A673 (cell line): ENCODE data around the gene METTL25B.

Source experiments
- EZH2 ChIP-seq: fragments of 200-600 bp; sonication (generic); IDR thresholded peaks from 2 replicates; pipeline ENCODE4 v1.6.1; 2017; ENCODE audit warnings: borderline replicate concordance, low read depth, mild to moderate bottlenecking, mixed read lengths, antibody characterized with exemption, low read length; ENCODE audit not compliant: poor library complexity, severe bottlenecking
- TF ChIP-seq, protein P1 (sequence below): fragments of 300-800, 200-600 bp; sonication (generic); conservative IDR thresholded peaks from 2 replicates; pipeline ENCODE4 v1.5.1; 2017; ENCODE audit warnings: low read depth, mild to moderate bottlenecking, antibody characterized with exemption, low read length, moderate library complexity, mixed read lengths

- TF ChIP-seq, protein P1, sequence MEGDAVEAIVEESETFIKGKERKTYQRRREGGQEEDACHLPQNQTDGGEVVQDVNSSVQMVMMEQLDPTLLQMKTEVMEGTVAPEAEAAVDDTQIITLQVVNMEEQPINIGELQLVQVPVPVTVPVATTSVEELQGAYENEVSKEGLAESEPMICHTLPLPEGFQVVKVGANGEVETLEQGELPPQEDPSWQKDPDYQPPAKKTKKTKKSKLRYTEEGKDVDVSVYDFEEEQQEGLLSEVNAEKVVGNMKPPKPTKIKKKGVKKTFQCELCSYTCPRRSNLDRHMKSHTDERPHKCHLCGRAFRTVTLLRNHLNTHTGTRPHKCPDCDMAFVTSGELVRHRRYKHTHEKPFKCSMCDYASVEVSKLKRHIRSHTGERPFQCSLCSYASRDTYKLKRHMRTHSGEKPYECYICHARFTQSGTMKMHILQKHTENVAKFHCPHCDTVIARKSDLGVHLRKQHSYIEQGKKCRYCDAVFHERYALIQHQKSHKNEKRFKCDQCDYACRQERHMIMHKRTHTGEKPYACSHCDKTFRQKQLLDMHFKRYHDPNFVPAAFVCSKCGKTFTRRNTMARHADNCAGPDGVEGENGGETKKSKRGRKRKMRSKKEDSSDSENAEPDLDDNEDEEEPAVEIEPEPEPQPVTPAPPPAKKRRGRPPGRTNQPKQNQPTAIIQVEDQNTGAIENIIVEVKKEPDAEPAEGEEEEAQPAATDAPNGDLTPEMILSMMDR, result no peak
- no peak for TF ChIP-seq EZH2
Observed at GRCh38 chr1:156760092-156760795, 32.0 kb downstream of the METTL25B start.
